Heart right ventricle (tissue), 16 donors: ENCODE results near the gene SCN5A. TPM values are rescaled to one million over a fixed set of nuclear protein-coding genes. Genes with fewer than 3 reads are reported as not detected.
A peak's percentile ranks its signal among the peaks of the same experiment; 100 is the strongest.

Source experiments
- ATAC-seq, 8 donors: fragments of 200-7000 bp; cut with Tn5 transposase; one replicate each; pipeline ENCODE4 v1.9.1; 2020; ENCODE audit warnings: mild to moderate bottlenecking in 8 of 8, moderate library complexity in 8 of 8, moderate number of reproducible peaks in 1 of 8
- DNase-seq, 2 donors: peaks; one replicate each; pipeline ENCODE4 v3.0.0-alpha.2; 2020
- H3K27ac ChIP-seq, 10 donors: fragments of 200-600 bp; sonication (generic) in 2 of 10; one replicate each; pipeline versions ENCODE4 v1.5.0 to v1.8.0; 2020 to 2022; ENCODE audit warnings: mild to moderate bottlenecking in 3 of 10
- H3K27me3 ChIP-seq, 7 donors: fragments of 200-600 bp; one replicate each; pipeline ENCODE4 v1.8.0; 2021 to 2022; ENCODE audit warnings: mild to moderate bottlenecking in 2 of 7
- H3K36me3 ChIP-seq, 9 donors: fragments of 200-600 bp; sonication (generic) in 1 of 9; one replicate each; pipeline versions ENCODE4 v1.5.0 to v1.8.0; 2020 to 2022; ENCODE audit warnings: mild to moderate bottlenecking in 2 of 9
- H3K4me1 ChIP-seq, 9 donors: fragments of 200-600 bp; sonication (generic) in 1 of 9; one replicate each; pipeline versions ENCODE4 v1.5.0 to v1.8.0; 2020 to 2022; ENCODE audit warnings: mild to moderate bottlenecking in 4 of 9
- H3K4me3 ChIP-seq, 10 donors: fragments of 200-600 bp; sonication (generic) in 2 of 10; one replicate each; pipeline versions ENCODE4 v1.5.0 to v1.8.0; 2020 to 2022; ENCODE audit warnings: mild to moderate bottlenecking in 7 of 10, moderate library complexity in 2 of 10
- H3K9me3 ChIP-seq, 11 donors: fragments of 200-600 bp in 10 of 11; sonication (generic) in 2 of 11; one replicate each; pipeline versions ENCODE4 v1.5.0 to v1.8.0; 2013 to 2022; ENCODE audit warnings: mild to moderate bottlenecking in 2 of 11, control low read depth in 1 of 11, moderate library complexity in 1 of 11
- WGBS, 2 donors: extraction: QIAGEN DNeasy Blood & Tissue Kit; methylation state at CpG; one replicate each; pipeline ENCODE4 v1.1.7; 2013; ENCODE audit warnings: inconsistent platforms in 1 of 2; 5-methylcytosine and 5-hydroxymethylcytosine counted together
- intact Hi-C, 10 donors: fragments of 100-400 bp; cut with DNase I; formaldehyde crosslinking; loops; one replicate each; pipeline versions ENCODE4 v1.11.1 to v1.14.2; 2022
- polyA plus RNA-seq, 2 donors: library from polyadenylated mRNA; stranded (reverse); fragments of 200-250 nt; gene quantifications; one replicate each; pipeline ENCODE4 v1.2.3, GENCODE V29; 2013
- total RNA-seq, 10 donors: library from RNA; stranded (reverse); fragmentation: NEBNext Ultra II Directional in 3 of 10; extraction: Animal tissue kit (Norgen Biotek cat#: 25700) in 3 of 10; gene quantifications; one replicate each; pipeline versions ENCODE4 v1.2.1 to v1.2.4, GENCODE V29; 2021 to 2023
- TF ChIP-seq, protein P1 (sequence below), 9 donors: fragments of 200-600 bp; sonication (generic) in 2 of 9; IDR thresholded peaks; one replicate each; pipeline versions ENCODE4 v1.5.0 to v1.8.0; 2021 to 2022; ENCODE audit warnings: antibody characterized with exemption in 9 of 9, mild to moderate bottlenecking in 5 of 9, moderate library complexity in 1 of 9
- donor health status: Arrhythmogenic right ventricular cardiomyopathy.
- donor health status: ischemic (EF 13 %, LVEDD 7.1; RV severe dilation, severe dysfunction).
- donor health status: healthy with polysubstance abuse.
- donor health status: DM: no; HTN: yes; CAD: no.
- donor health status: DM: no; HTN: no; CAD: no.
- donor health status: ischemic (EF 25% LVEDD 6.9; RV normal size, moderate dysfunction).
- donor health status: ischemic (EF 25% LVEDD 5.7; RV mildly dilated, moderate dysfunction).
- donor health status: healthy.
- donor health status: DM: yes; HTN: yes; CAD: no.
- donor health status: Ischemic cardiomyopathy.
- donor health status: ischemic (EF 35%, LVEDD 5.7; RV mildly dilated, moderate dysfunction).
- donor health status: nonischemic (EF 11% LVEDD 7.7; RV severe dilation, severe dysfunction).
- donor health status: DM: yes; HTN: yes; CAD: no.
- donor health status: PGD.
- donor health status: ischemic (EF 29% LVEDD 5.4; RV normal size, mild dysfunction).
- donor health status: nonischemic (EF 23%, LVEDD 6.1; RV moderate dilation, normal function).

SCN5A gene
- total and polyA plus RNA-seq, 12 donors: 29.9 to 254 (median 177) TPM

- TF ChIP-seq, protein P1, sequence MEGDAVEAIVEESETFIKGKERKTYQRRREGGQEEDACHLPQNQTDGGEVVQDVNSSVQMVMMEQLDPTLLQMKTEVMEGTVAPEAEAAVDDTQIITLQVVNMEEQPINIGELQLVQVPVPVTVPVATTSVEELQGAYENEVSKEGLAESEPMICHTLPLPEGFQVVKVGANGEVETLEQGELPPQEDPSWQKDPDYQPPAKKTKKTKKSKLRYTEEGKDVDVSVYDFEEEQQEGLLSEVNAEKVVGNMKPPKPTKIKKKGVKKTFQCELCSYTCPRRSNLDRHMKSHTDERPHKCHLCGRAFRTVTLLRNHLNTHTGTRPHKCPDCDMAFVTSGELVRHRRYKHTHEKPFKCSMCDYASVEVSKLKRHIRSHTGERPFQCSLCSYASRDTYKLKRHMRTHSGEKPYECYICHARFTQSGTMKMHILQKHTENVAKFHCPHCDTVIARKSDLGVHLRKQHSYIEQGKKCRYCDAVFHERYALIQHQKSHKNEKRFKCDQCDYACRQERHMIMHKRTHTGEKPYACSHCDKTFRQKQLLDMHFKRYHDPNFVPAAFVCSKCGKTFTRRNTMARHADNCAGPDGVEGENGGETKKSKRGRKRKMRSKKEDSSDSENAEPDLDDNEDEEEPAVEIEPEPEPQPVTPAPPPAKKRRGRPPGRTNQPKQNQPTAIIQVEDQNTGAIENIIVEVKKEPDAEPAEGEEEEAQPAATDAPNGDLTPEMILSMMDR (IDR thresholded peaks at IDR 0.05): peak in 1 of 9 donors; percentile 10
- intact Hi-C loops: loop anchor here in 4 of 10 donors (2.0 to 5.0 kb wide), 8 partner anchors 37 to 69 kb away; partner anchors contain the start of gene SCN5A (in 2 of the 4)
- Histone ChIP-seq H3K4me1 (peaks cover 16 to 86% (median 61%) of the 10 kb centered on the region in 9 donors), H3K4me3 (no peak overlapping the region), H3K9me3 (no peaks in the 10 kb centered on the region), H3K36me3 (peaks cover 0 to 27% (median 0%) of the 10 kb centered on the region in 9 donors), H3K27ac (peak overlapping the region; percentile 50 to 98 (median 84)), H3K27me3 (no peaks in the 10 kb centered on the region)
- ATAC-seq: peak; percentile 49 to 84 (median 78)
- DNase-seq: peak; percentile 53 to 59
- WGBS, 2 donors: 36 to 48% methylated on average over 14 of the region's 14 CpGs
These were observed 69.7 kb downstream of the SCN5A start for GRCh38 chr3:38579551-38580449.

DNA sequence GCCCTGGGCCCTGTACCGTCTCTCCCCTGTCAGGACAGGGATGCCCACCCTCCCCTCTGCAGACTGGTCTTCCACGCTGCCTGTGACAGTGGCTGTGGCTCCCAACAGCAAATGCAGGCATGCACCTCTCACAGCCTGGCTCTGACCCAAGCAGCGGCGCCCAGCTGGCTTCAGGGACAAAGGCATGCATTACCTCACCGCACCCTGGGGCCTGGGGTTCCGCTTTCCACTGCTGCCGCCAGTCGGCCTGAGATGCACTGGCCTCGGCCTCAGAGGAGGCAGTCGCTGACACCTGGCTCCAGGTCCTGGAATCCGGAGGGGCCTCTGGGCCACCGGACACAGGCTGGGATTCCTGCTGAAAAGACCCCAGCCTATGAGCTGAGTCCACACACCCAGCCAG is 70.3 kb downstream of the SCN5A start:
- Histone ChIP-seq H3K36me3 (peaks cover 0 to 23% (median 0%) of the 10 kb centered on the region in 9 donors), H3K27ac (peak overlapping the region; percentile 50 to 98 (median 84)), H3K4me1 (peaks cover 16 to 89% (median 67%) of the 10 kb centered on the region in 9 donors), H3K9me3 (no peaks in the 10 kb centered on the region), H3K4me3 (no peak overlapping the region), H3K27me3 (no peaks in the 10 kb centered on the region)
- ATAC-seq: peak; percentile 70 to 88 (median 82)
- TF ChIP-seq, protein P1 (IDR thresholded peaks at IDR 0.05): peak in 7 of 9 donors; percentile 5 to 47 (median 22)
- 20 to 29% methylated on average over 12 of the region's 12 CpGs for WGBS, 2 donors
- intact Hi-C loops: loop anchor here in 4 of 10 donors (2.0 to 5.0 kb wide), 4 partner anchors 36 to 70 kb away; partner anchors contain the start of gene SCN5A (in 1 of the 4)
- DNase-seq: peak; percentile 85 to 86

GRCh38 chr3:38578551-38578950 is 70.9 kb downstream of the SCN5A start:
- peak overlapping the region in 5 of 10 donors; percentile 21 to 98 (median 90) for H3K27ac ChIP-seq
- intact Hi-C loops: loop anchor here in 4 of 10 donors (2.0 to 5.0 kb wide), 4 partner anchors 36 to 70 kb away; partner anchors contain the start of gene SCN5A (in 1 of the 4)

More at GRCh38 chr3:38578551-38578950, 70.9 kb downstream of the SCN5A start:
- 83 to 84% methylated on average over 9 of the region's 9 CpGs for WGBS, 2 donors
- H3K4me1 ChIP-seq: peaks cover 16 to 88% (median 67%) of the 10 kb centered on the region in 9 donors
- DNase-seq (no peak), ATAC-seq (no peak)
- TF ChIP-seq, protein P1 (IDR thresholded peaks at IDR 0.05): no peak
- no peak overlapping the region for H3K4me3 ChIP-seq
- H3K36me3 ChIP-seq: peaks cover 0 to 23% (median 0%) of the 10 kb centered on the region in 9 donors
- no peaks in the 10 kb centered on the region for H3K27me3 ChIP-seq
- peaks cover 0 to 2% (median 0%) of the 10 kb centered on the region in 11 donors for H3K9me3 ChIP-seq
